SK-N-SH treated with all-trans-retinoic acid at 6 μM for 48 hours (cell line): ENCODE measurements around the gene DCHS2.

Source experiments
- PPARA ChIP-seq: fragments of 250-450 bp; sonication (Bioruptor Pico); IDR thresholded peaks from 2 replicates; pipeline ENCODE4 v1.5.0; 2020; ENCODE audit warnings: mild to moderate bottlenecking, borderline replicate concordance
- ZC3H10 ChIP-seq: fragments of 250-450 bp; sonication (Bioruptor Pico); IDR thresholded peaks from 2 replicates; pipeline ENCODE4 v1.5.1; 2021; ENCODE audit warnings: mild to moderate bottlenecking, moderate library complexity

DNA sequence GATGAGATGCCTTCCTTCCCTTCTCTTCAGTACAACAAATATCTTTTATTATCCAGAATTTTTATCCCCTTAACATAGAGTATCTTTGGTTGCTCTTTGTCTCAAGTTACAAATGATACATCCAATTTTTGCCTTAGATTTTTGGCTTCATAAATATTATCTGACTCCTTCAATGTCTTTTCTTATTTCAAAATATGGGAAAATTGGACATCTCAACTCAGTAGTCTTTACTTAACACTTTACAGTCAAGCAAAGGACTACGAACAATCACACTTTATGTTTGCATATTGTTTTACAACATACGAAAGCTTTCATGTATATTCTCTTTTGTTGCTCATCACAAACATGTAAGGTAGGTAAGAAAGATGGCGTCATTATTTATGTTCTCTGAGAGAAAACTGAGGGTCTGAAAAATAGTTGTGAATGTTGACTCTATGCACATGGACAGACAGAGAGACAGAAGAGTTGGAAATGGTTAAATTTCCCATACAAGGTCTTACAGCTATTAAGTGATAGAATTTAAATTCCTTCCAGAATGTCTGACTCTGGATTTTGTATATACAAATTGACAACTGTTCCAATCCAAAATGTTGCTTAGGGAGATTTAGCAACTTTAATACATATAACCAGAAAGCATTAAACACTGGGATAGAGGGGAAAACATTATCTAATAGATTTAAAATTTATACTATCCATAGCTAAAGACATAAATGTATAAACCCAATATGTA, 29.4 kb downstream of the DCHS2 start:
- no peak for TF ChIP-seq ZC3H10 (CRISPR knock-in tag)
- no peak for TF ChIP-seq PPARA (CRISPR knock-in tag)
